SK-N-MC (cell line): Measurements from ENCODE around the gene MRS2.

Source experiments
- EZH2 ChIP-seq: fragments of 200-600 bp; sonication (generic); IDR thresholded peaks from one replicate; pipeline ENCODE4 v1.6.1; 2017; ENCODE audit warnings: antibody characterized with exemption
- FOXP2 ChIP-seq: optimal IDR thresholded peaks from 2 replicates; pipeline ENCODE3; 2011; ENCODE audit warnings: mild to moderate bottlenecking, moderate library complexity; ENCODE audit not compliant: insufficient read depth; ENCODE audit errors: extremely low read length, control extremely low read depth
- POLR2AphosphoS5 ChIP-seq: IDR thresholded peaks from 2 replicates; pipeline ENCODE4 v1.6.1; 2012; ENCODE audit warnings: mild to moderate bottlenecking, low read depth, low read length, borderline replicate concordance

- TF ChIP-seq EZH2 (no peak), POLR2AphosphoS5 (no peak), FOXP2 (no peak)
These were observed 44.4 kb upstream of the MRS2 start for GRCh38 chr6:24358219-24358821.
